OCI-LY1 (cell line): ENCODE measurements around the gene SEC24B.

ENCODE experiments used
- H2AFZ ChIP-seq: fragments of 200-600 bp; sonication (generic), shearing (Covaris generic); 2 replicates; pipeline ENCODE4 v1.6.0; 2014; ENCODE audit warnings: antibody characterized with exemption, mild to moderate bottlenecking, low read length
- H3F3A ChIP-seq: fragments of 200-600 bp; sonication (generic), shearing (Covaris generic); 2 replicates; pipeline ENCODE4 v1.6.0; 2014; ENCODE audit warnings: mild to moderate bottlenecking, antibody characterized with exemption, low read length, moderate library complexity; ENCODE audit not compliant: insufficient read depth
- H3K27ac ChIP-seq: fragments of 200-600 bp; sonication (generic); 2 replicates; pipeline ENCODE4 v1.5.1; 2014; ENCODE audit warnings: low read length, mixed run types, mild to moderate bottlenecking, low read depth; ENCODE audit not compliant: poor library complexity, severe bottlenecking
- H3K27me3 ChIP-seq: fragments of 200-600 bp; sonication (generic); 2 replicates; pipeline ENCODE4 v1.6.0; 2014; ENCODE audit warnings: antibody characterized with exemption, mild to moderate bottlenecking, low read length, moderate library complexity; ENCODE audit not compliant: insufficient read depth
- H3K36me3 ChIP-seq: fragments of 200-600 bp; sonication (generic); 2 replicates; pipeline ENCODE4 v1.6.1; 2014; ENCODE audit warnings: mild to moderate bottlenecking, antibody characterized with exemption, low read length, moderate library complexity, mixed read lengths; ENCODE audit not compliant: insufficient read depth
- H3K4me1 ChIP-seq: fragments of 200-600 bp; sonication (generic); 2 replicates; pipeline ENCODE4 v1.5.1; 2014; ENCODE audit warnings: mild to moderate bottlenecking, low read length, moderate library complexity; ENCODE audit not compliant: insufficient read depth, severe bottlenecking
- H3K4me2 ChIP-seq: fragments of 200-600 bp; sonication (generic), shearing (Covaris generic); 2 replicates; pipeline ENCODE4 v1.6.1; 2014; ENCODE audit warnings: low read length
- H3K4me3 ChIP-seq: fragments of 200-600 bp; sonication (generic); 2 replicates; pipeline ENCODE4 v1.5.1; 2014; ENCODE audit warnings: low read length, low read depth, mild to moderate bottlenecking, mixed read lengths; ENCODE audit not compliant: poor library complexity, severe bottlenecking
- H3K79me2 ChIP-seq: fragments of 200-600 bp; shearing (Covaris generic); 2 replicates; pipeline ENCODE4 v1.6.1; 2016; ENCODE audit warnings: mixed run types, low read length, mixed read lengths; ENCODE audit not compliant: insufficient read depth
- H3K9ac ChIP-seq: fragments of 200-600 bp; sonication (generic), shearing (Covaris generic); 2 replicates; pipeline ENCODE4 v1.6.1; 2014; ENCODE audit warnings: mild to moderate bottlenecking, low read length, mixed read lengths
- H3K9me2 ChIP-seq: fragments of 200-600 bp; sonication (generic), shearing (Covaris generic); 2 replicates; pipeline ENCODE4 v1.6.1; 2014; ENCODE audit warnings: low read depth, mild to moderate bottlenecking, low read length, mixed read lengths
- H3K9me3 ChIP-seq: fragments of 200-600 bp; shearing (Covaris generic); 2 replicates; pipeline ENCODE4 v1.6.1; 2014; ENCODE audit warnings: low read length, mixed read lengths
- H4K20me1 ChIP-seq: fragments of 200-600 bp; sonication (generic), shearing (Covaris generic); 2 replicates; pipeline ENCODE4 v1.6.0; 2016; ENCODE audit warnings: mild to moderate bottlenecking, low read length; ENCODE audit not compliant: insufficient read depth
- EZH2 ChIP-seq: fragments of 200-600 bp; sonication (generic), shearing (Covaris generic); IDR thresholded peaks from 2 replicates; pipeline ENCODE4 v1.8.0; 2017; ENCODE audit warnings: borderline replicate concordance, mixed run types, mild to moderate bottlenecking, antibody characterized with exemption, low read length, moderate library complexity, mixed read lengths
- TF ChIP-seq, protein P1 (sequence below): fragments of 200-600 bp; sonication (generic), shearing (Covaris generic); IDR thresholded peaks from 2 replicates; pipeline ENCODE4 v1.5.1; 2017; ENCODE audit warnings: mild to moderate bottlenecking, antibody characterized with exemption, low read length, moderate library complexity, mixed read lengths

The SEC24B gene

DNA sequence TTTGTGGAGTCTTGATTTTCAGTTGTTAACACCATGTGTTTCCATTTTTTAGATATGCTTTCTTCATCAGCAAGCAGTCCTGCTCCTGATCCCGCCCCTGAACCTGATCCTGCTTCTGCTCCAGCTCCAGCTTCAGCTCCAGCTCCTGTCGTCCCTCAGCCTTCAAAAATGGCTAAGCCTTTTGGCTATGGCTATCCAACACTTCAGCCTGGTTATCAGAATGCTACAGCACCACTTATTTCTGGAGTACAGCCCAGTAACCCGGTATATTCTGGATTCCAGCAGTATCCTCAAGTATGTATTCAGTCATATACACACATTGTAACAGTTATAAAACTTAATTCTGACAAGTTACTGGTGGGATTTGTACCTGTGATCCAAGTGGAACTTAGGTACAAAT is 60.9 kb downstream of the SEC24B start:
- H3K9ac ChIP-seq, result no peak overlapping the region
- no peaks in the 10 kb centered on the region for H3K27me3 ChIP-seq
- no peak overlapping the region for H3K4me2 ChIP-seq
- no peaks in the 10 kb centered on the region for H3K9me2 ChIP-seq
- no peaks in the 10 kb centered on the region for H4K20me1 ChIP-seq
- no peak overlapping the region for H2AFZ ChIP-seq
- H3K27ac ChIP-seq, result no peak overlapping the region
- peaks cover 67% of the 10 kb centered on the region for H3K36me3 ChIP-seq
- H3K9me3 ChIP-seq, result no peaks in the 10 kb centered on the region
- no peaks in the 10 kb centered on the region for H3K4me1 ChIP-seq
- no peaks in the 10 kb centered on the region for H3K79me2 ChIP-seq
- no peak overlapping the region for H3K4me3 ChIP-seq
- no peaks in the 10 kb centered on the region for H3F3A ChIP-seq
- TF ChIP-seq EZH2, result no peak
- TF ChIP-seq, protein P1, sequence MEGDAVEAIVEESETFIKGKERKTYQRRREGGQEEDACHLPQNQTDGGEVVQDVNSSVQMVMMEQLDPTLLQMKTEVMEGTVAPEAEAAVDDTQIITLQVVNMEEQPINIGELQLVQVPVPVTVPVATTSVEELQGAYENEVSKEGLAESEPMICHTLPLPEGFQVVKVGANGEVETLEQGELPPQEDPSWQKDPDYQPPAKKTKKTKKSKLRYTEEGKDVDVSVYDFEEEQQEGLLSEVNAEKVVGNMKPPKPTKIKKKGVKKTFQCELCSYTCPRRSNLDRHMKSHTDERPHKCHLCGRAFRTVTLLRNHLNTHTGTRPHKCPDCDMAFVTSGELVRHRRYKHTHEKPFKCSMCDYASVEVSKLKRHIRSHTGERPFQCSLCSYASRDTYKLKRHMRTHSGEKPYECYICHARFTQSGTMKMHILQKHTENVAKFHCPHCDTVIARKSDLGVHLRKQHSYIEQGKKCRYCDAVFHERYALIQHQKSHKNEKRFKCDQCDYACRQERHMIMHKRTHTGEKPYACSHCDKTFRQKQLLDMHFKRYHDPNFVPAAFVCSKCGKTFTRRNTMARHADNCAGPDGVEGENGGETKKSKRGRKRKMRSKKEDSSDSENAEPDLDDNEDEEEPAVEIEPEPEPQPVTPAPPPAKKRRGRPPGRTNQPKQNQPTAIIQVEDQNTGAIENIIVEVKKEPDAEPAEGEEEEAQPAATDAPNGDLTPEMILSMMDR, result no peak

DNA sequence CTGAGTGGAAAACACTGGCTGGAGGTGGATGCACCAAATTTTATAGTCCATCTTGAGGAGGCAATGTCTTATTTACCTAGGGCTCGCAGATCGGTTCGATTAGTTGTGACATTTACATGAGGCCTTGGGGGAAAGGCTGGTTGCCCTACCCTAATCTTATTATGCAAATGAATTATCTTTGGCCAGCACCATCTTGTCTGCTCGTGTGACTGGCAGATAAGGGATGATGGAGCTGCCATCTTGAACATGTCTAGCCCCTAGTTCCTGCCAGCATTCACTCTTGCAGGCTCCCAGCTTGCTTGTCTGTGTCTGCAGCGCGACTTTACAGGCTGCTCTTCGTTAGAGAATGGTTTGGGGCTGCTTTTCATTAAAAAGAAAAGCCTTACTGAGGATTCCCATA is 61.9 kb downstream of the SEC24B start:
- no peak for TF ChIP-seq EZH2
- TF ChIP-seq, protein P1, result no peak
- H3K4me3 ChIP-seq, result no peak overlapping the region
- no peaks in the 10 kb centered on the region for H3K27me3 ChIP-seq
- no peak overlapping the region for H3K4me2 ChIP-seq
- H2AFZ ChIP-seq, result no peak overlapping the region
- no peaks in the 10 kb centered on the region for H3K4me1 ChIP-seq
- no peaks in the 10 kb centered on the region for H4K20me1 ChIP-seq
- no peaks in the 10 kb centered on the region for H3K79me2 ChIP-seq
- H3K36me3 ChIP-seq, result peaks cover 70% of the 10 kb centered on the region
- no peak overlapping the region for H3K9ac ChIP-seq
- no peaks in the 10 kb centered on the region for H3K9me2 ChIP-seq
- no peaks in the 10 kb centered on the region for H3F3A ChIP-seq
- no peaks in the 10 kb centered on the region for H3K9me3 ChIP-seq
- H3K27ac ChIP-seq, result no peak overlapping the region

DNA sequence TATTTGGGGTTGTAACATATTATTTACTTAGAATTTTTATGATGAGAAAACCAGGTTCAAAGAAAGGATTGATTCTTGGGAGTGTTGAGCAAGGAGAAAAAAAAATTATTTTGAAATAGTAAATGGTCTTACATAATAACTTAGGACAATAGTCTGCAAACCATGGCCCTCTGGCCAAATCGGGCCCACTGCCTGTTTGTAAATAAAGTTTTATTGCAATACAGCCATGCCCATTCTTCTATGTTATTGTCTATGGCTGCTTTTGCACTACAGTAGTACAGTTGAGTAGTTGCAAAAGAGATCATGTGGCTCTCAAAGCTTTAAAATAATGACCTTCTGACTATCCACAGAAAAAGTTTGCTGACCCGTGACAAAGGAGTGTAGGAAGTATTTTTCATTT is 63.3 kb downstream of the SEC24B start:
- Histone ChIP-seq H3K27me3 (no peaks in the 10 kb centered on the region), H3F3A (no peaks in the 10 kb centered on the region), H3K9ac (no peak overlapping the region), H3K79me2 (no peaks in the 10 kb centered on the region), H4K20me1 (no peaks in the 10 kb centered on the region), H3K9me3 (no peaks in the 10 kb centered on the region), H3K9me2 (no peaks in the 10 kb centered on the region), H3K4me2 (no peak overlapping the region), H3K36me3 (peaks cover 79% of the 10 kb centered on the region), H3K27ac (no peak overlapping the region), H3K4me1 (no peaks in the 10 kb centered on the region), H3K4me3 (no peak overlapping the region), H2AFZ (no peak overlapping the region)
- TF ChIP-seq, protein P1, result no peak
- TF ChIP-seq EZH2, result no peak
